ENCODE data around the gene TBC1D21.

TBC1D21 gene

GRCh38 chr15:73889762-73890124 lies 16.4 kb downstream of the TBC1D21 start:
- DNase-seq, result no peak

DNA sequence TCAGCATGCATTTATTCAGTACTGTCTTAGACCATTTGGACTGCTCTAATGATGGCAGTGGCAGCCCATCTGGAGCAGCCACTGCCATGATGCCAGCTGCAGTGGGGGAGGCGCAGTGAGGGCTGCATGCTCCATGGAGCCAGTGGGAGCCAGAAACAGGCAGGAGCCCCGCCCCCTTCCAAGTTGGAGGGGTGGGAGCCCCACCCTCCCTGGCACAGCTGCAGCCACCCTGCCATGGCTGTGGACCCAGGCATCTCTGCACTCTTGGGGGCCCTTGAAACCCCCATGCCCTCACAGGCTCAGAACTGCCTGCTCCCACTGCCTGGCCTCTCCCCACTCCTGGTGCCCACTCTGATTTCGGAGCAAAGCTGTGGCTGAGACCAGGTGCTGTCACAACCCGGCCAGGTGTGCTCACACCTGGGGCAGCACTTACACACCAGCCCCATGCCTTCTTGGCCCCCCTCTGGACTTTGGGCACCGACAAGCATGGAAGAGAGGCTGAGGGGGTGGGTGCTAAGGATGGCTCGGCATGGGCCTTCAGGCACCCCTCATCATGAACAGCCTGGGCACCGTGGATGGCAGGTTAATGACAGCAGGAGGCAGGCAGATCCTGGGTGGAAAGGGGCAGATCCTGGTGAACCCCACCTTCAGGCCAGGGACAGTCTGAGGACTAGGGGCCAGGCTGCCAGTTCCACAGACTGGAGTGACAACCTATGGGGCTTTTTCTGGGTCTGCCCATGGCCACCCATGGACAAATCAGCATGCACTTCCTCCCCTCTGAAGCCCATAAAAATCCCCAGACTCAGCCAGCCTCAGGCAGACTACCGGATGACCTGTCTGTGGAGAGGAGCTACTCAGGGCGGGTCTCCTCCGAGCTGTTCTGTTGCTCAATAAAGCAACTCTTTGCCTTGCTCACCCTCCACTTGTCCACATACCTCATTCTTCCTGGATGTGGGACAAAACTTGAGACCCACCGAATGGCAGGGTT lies 18.3 kb downstream of the TBC1D21 start:
- DNase-seq, result no peak

GRCh38 chr15:73892446-73893226 lies 19.3 kb downstream of the TBC1D21 start:
- no peak for DNase-seq

GRCh38 chr15:73894133-73894814 lies 20.9 kb downstream of the TBC1D21 start:
- DNase-seq, result no peak

- peak; percentile 19 to 78 (median 29) for DNase-seq
Observed at GRCh38 chr15:73897441-73898261, 24.3 kb downstream of the TBC1D21 start.

- DNase-seq, result no peak
Observed at GRCh38 chr15:73899197-73900094, 26.1 kb downstream of the TBC1D21 start.

DNA sequence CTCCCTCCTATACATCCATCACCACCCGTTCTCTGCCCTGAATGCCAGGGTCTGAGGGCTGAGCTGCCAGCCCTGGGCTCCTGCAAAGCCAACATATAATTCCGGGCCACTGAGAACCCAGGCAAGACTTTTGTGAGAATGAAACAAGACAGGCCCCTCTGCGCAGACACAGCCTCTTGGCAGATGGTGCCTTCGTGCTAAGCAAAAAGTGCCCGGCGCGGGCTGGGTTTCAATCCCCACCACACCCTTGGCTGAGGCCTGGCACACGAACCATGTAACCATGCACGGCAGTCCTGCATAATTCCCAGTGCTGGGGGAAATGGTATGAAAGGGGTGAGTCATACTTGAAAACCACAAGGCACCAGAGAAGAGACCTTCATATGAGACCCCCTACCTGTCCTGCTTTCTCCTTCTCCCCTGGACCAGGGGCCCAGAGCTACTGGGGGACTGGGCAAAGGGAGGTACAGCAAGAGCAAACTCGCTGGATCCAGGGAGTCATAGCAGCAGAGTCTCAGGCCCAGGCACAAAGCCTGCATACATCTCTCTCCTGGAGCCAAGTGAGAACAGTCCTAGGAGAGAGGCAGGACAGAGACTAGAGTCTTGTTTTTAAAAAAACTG lies 26.8 kb downstream of the TBC1D21 start:
- no peak for DNase-seq

DNA sequence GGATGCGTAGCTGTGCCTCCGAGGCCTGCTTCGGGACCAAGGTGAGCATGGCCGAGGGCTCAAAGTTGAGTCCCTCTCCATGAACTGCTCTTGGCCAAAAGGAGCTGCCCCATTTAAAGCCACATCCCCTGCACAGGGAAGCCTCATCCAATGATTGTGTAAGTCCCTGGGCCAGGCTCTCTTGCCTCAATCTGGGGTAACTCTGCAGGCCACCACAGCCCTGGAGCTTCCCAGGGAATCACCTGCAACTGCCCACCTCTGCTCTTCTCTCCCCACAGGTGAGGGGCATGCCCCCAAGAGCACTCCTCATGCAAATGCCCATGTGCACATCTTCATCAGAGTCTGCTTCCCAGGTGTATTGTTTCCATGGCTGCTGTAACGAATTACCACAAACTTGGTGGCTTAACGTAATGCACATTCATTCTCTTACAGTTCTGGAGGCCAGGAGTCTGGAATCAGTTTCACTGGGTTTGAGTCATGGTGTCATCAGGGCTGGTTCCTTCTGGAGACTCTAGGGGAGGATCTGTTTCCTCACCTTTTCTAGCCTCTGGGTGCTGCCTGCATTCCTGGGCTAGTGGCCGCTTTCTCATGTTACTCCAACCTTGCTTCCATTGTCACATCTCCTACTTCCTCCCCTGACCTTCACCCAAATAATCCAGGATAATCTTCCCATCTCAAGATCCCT lies 27.9 kb downstream of the TBC1D21 start:
- DNase-seq, result no peak

- no peak for DNase-seq
Observed at GRCh38 chr15:73902121-73903020, 29.0 kb downstream of the TBC1D21 start.

DNA sequence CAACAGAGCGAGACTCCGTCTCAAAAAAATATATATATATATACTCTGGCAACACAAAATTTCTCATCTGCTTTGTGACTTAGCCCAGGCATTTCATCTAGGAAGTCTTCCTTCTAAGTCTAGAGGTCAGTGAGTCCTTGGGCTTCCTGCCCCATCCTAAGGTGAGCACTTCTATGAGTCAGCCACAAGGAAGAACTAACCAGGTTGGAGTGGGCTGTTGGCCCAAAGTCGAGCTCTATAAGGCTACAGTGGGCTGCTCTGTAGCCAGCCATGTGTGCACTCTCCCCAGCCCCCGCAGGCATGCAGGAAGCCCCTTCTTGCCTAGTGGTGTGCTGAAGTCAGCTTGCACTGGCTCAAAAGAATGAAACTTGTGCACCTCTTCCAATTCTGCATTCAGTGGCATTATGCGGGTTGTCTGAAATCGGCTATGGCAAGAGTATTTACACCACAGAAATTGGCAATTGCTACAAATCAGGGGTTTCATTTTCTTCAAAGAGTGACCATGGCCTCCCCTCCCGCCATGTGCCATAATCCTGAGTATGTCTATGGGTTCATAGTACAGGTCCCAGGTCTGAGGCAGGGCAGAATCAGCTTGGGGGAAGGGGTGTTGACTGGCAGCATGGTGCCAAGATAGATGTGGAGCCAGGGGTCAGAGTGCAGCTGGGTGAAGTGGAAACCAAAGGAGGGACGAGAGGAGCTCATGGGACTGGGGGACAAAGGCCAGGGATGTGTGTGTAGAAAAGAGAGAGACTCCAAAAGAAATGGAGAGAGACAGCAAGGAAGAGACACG lies 30.9 kb downstream of the TBC1D21 start:
- no peak for DNase-seq

DNA sequence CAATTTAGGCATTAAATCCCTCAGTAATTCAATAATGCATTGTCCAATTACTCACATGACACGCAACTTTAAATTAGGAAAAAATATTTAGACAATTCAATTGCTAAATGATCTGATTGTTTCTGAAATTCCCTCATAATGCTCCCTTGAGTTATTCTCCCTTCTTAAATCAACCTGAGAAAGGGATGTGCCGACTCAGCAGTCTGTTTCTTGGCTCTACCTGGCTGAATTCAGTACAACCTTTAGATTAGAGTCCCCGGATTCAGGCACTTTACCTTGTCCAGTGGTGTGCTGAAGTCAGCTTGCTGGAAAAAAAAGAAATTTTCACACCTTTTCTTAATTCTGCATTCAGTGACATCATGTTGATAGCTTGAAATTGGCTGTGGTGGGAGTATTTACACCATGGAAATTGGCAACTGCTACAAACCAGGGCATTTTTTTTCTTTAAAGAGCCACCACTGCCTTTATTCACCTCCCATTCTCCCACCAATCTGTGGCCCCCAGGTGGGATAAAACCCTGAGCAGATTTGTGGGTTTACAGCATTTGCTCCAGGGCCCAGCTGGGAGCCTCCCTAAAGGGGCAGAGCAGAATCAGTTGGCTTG lies 32.0 kb downstream of the TBC1D21 start:
- no peak for DNase-seq

- DNase-seq, result no peak
Observed at GRCh38 chr15:73906346-73907034, 33.1 kb downstream of the TBC1D21 start.

- no peak for DNase-seq
Observed at GRCh38 chr15:73907035-73907408, 33.7 kb downstream of the TBC1D21 start.

DNA sequence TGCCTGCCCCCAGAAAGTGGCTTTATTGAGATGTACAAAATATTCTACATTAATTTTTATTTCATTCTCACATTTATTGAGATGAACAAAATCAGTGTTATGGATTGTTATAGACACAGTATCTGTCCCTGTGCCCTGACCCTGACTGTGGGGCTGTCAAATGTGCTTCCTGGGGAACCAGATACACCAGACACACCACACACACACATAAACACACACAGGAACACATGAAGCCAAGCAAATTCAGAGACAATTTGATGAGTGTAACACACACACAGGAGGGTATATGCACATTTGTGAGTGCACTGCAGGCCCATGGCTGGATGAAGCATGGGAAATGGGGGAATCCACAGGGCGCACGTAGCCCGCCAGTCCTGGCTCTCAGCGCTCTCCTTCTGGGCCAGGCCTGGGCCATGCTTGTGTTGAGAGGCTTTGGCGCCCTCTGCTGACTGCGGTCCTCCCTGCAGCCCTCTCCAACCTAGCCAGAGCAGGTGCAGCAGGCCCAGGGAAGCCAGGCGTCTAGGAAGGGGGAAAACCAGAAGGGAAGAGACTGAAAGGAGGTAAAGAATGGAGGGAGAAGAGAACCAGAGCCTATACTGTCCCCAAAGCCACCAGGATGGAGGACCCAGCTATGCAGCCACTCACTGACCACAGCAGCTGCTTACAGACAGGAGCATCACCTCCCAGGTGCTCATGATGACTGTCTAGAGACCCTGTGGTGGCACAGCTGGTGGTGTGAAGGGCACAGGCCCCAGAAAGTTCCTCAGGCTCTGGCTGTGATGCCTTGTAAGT lies 34.9 kb downstream of the TBC1D21 start:
- DNase-seq, result peak; percentile 38 to 65 (median 53)

GRCh38 chr15:73908822-73909122 lies 35.4 kb downstream of the TBC1D21 start:
- no peak for DNase-seq

GRCh38 chr15:73909651-73910050 lies 36.3 kb downstream of the TBC1D21 start:
- no peak for DNase-seq
